Small intestine (tissue), 16 donors: ENCODE measurements around the gene MPC1L. TPM values are rescaled to one million over a fixed set of nuclear protein-coding genes. Genes with fewer than 3 reads are reported as not detected.
A peak's percentile ranks its signal among the peaks of the same experiment; 100 is the strongest.
"Not testable (repeated sequence)": the region's sequence is repeated elsewhere in the genome, so short reads cannot be mapped to it uniquely, and the experiment has no call there.

ENCODE experiments used
- DNase-seq, 2 donors: peaks; one replicate each; pipeline versions ENCODE4 v3.0.0 to v3.0.0-alpha.2; 2013
- FAIRE-seq: peaks from 2 replicates; lab custom pipeline; 2012; peaks lifted over from hg19 to GRCh38; lab: Jason Lieb, UNC
- H3K27ac ChIP-seq, 3 donors: one replicate each; pipeline ENCODE4 v1.5.1; 2013; ENCODE audit warnings: low read length in 2 of 3, mild to moderate bottlenecking in 2 of 3, control low read depth in 1 of 3, inconsistent platforms in 1 of 3, low read depth in 1 of 3, moderate library complexity in 1 of 3
- H3K27me3 ChIP-seq, 3 donors: one replicate each; pipeline ENCODE4 v1.6.1; 2013; ENCODE audit warnings: low read length in 3 of 3, inconsistent platforms in 1 of 3; ENCODE audit not compliant: control insufficient read depth in 3 of 3, insufficient read depth in 3 of 3
- H3K36me3 ChIP-seq, 3 donors: one replicate each; pipeline ENCODE4 v1.6.1; 2013; ENCODE audit warnings: low read length in 3 of 3, inconsistent platforms in 1 of 3, low read depth in 1 of 3, mild to moderate bottlenecking in 1 of 3, moderate library complexity in 1 of 3; ENCODE audit not compliant: control insufficient read depth in 3 of 3, insufficient read depth in 2 of 3
- H3K4me1 ChIP-seq, 3 donors: one replicate each; pipeline ENCODE4 v1.6.1; 2013; ENCODE audit warnings: low read length in 2 of 3, inconsistent platforms in 1 of 3, low read depth in 1 of 3, mild to moderate bottlenecking in 1 of 3, moderate library complexity in 1 of 3; ENCODE audit not compliant: control insufficient read depth in 3 of 3, insufficient read depth in 2 of 3
- H3K4me3 ChIP-seq, 3 donors: one replicate each; pipeline ENCODE4 v1.5.1; 2013; ENCODE audit warnings: low read length in 3 of 3, control low read depth in 1 of 3, inconsistent platforms in 1 of 3, low read depth in 1 of 3, mild to moderate bottlenecking in 1 of 3, moderate library complexity in 1 of 3
- H3K9me3 ChIP-seq, 2 donors: one replicate each; pipeline ENCODE4 v1.6.1; 2013; ENCODE audit warnings: low read depth in 1 of 2, low read length in 1 of 2; ENCODE audit not compliant: control insufficient read depth in 2 of 2, insufficient read depth in 1 of 2
- WGBS, 3 donors: extraction: QIAGEN DNeasy Blood & Tissue Kit; methylation state at CpG; one replicate each; pipeline ENCODE4 v1.1.7; 2013; 5-methylcytosine and 5-hydroxymethylcytosine counted together
- long read RNA-seq, 10 donors: transcript quantifications; one replicate each; lab custom pipeline, GENCODE V29; 2026
- polyA plus RNA-seq, 4 donors: library from polyadenylated mRNA; stranded (reverse) in 3 of 4; unstranded in 1 of 4; fragments of 200-250 nt in 3 of 4; fragments of 120-200 nt in 1 of 4; gene quantifications; one replicate each; pipeline versions ENCODE4 v1.2.1 to v1.2.3, GENCODE V29; 2013
- donor health status: healthy with polysubstance abuse.
- donor health status: control.
- donor health status: control.
- donor health status: Bipolar disorder and iron deficiency.
- donor health status: healthy.

MPC1L gene
- polyA plus RNA-seq, result not detected
- long read RNA-seq, donor 1, partial matches to known transcripts, result 0 of 1 reads
- long read RNA-seq, donor 1, other reads (novel, unspliced or antisense), result 0 of 1 reads
- long read RNA-seq, donor 2, result 0 reads
- long read RNA-seq, donor 3, result 0 reads
- long read RNA-seq, donor 4, result 0 reads
- long read RNA-seq, donor 5, result 0 reads
- long read RNA-seq, donor 6, result 0 reads
- long read RNA-seq, donor 7, result 0 reads
- long read RNA-seq, donor 8, result 0 reads
- long read RNA-seq, donor 9, result 0 reads
- long read RNA-seq, donor 10, result 0 reads

GRCh38 chrX:40623139-40623536, at the start of gene MPC1L:
Gene MPC1L (plus strand): TSS chrX:40623428. CDS start chrX:40623566, 138 bp downstream.
- Histone ChIP-seq H3K27me3 (no peaks in the 10 kb centered on the region), H3K4me1 (no peaks in the 10 kb centered on the region), H3K4me3 (no peak within 1 kb of the TSS), H3K27ac (no peak within 1 kb of the TSS), H3K36me3 (peaks cover 0 to under 1% (median 0%) of the 10 kb centered on the region in 3 donors), H3K9me3 (peaks cover 0 to 9% of the 10 kb centered on the region in 2 donors)
- DNase-seq (no peak), FAIRE-seq (no peak)
- 96 to 97% (median 96%) methylated on average over 36 to 38 of the region's 38 CpGs for WGBS, 3 donors

DNA sequence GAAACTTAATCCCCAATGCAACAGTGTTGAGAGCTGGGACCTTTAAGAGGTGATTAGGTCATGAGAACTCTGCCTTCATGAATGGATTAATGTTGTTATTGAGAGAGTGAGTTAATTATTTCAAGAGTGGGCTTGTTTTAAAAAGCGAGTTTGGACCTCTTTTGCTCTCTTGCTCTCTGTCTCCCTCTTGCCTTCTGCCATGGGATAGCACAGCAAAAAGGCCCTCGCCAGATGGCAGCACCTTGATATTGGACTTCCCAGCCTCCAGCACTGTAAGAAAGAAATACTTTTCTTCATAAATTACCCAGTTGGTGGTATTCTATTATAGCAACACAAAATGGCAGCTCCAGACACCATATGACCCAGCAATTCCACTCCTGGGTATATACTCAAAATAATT, 49.5 kb upstream of the MPC1L start:
- DNase-seq (peak in 1 of 2 donors; percentile 7), FAIRE-seq (no peak)
- WGBS, 3 donors, result 48 to 53% (median 51%) methylated on average over 2 of the region's 2 CpGs
- peaks cover 0 to 3% (median 0%) of the 10 kb centered on the region in 3 donors for H3K27me3 ChIP-seq
- H3K9me3 ChIP-seq, result no peaks in the 10 kb centered on the region
- H3K4me3 ChIP-seq, result no peak overlapping the region
- H3K27ac ChIP-seq, result no peak overlapping the region
- no peaks in the 10 kb centered on the region for H3K4me1 ChIP-seq
- no peaks in the 10 kb centered on the region for H3K36me3 ChIP-seq

- H3K36me3 ChIP-seq, H3K27ac ChIP-seq, H3K4me3 ChIP-seq, H3K27me3 ChIP-seq, FAIRE-seq, H3K9me3 ChIP-seq, H3K4me1 ChIP-seq: not testable (repeated sequence)
- WGBS, 3 donors, result 56 to 67% (median 63%) methylated on average over 2 of the region's 2 CpGs
- DNase-seq, result peak in 1 of 2 donors; percentile 7
These were observed 47.8 kb upstream of the MPC1L start for GRCh38 chrX:40575411-40575810.

GRCh38 chrX:40576291-40576690, 46.9 kb upstream of the MPC1L start:
- FAIRE-seq, result no peak
- WGBS, 3 donors, result 82 to 98% (median 87%) methylated on average over 3 of the region's 3 CpGs
- no peak for DNase-seq
- H3K36me3 ChIP-seq, result no peaks in the 10 kb centered on the region
- H3K4me1 ChIP-seq, result no peaks in the 10 kb centered on the region
- H3K4me3 ChIP-seq, result no peak overlapping the region
- H3K27me3 ChIP-seq, result no peaks in the 10 kb centered on the region
- H3K9me3 ChIP-seq, result no peaks in the 10 kb centered on the region
- H3K27ac ChIP-seq, result no peak overlapping the region

GRCh38 chrX:40578039-40578695, 45.1 kb upstream of the MPC1L start:
- FAIRE-seq (no peak), DNase-seq (no peak)
- 67 to 71% (median 70%) methylated on average over 7 of the region's 7 CpGs for WGBS, 3 donors
- H3K4me3 ChIP-seq, result no peak overlapping the region
- H3K4me1 ChIP-seq, result no peaks in the 10 kb centered on the region
- no peaks in the 10 kb centered on the region for H3K9me3 ChIP-seq
- H3K36me3 ChIP-seq, result no peaks in the 10 kb centered on the region
- H3K27me3 ChIP-seq, result no peaks in the 10 kb centered on the region
- no peak overlapping the region for H3K27ac ChIP-seq

GRCh38 chrX:40579141-40579540, 44.1 kb upstream of the MPC1L start:
- no peaks in the 10 kb centered on the region for H3K4me1 ChIP-seq
- no peaks in the 10 kb centered on the region for H3K27me3 ChIP-seq
- no peak overlapping the region for H3K4me3 ChIP-seq
- H3K27ac ChIP-seq, result no peak overlapping the region
- DNase-seq (no peak), FAIRE-seq (no peak)
- WGBS, 3 donors, result 60 to 72% (median 64%) methylated on average over 3 of the region's 3 CpGs
- H3K9me3 ChIP-seq, result no peaks in the 10 kb centered on the region
- H3K36me3 ChIP-seq, result no peaks in the 10 kb centered on the region

GRCh38 chrX:40579900-40580536, 43.2 kb upstream of the MPC1L start:
- Histone ChIP-seq H3K36me3 (no peaks in the 10 kb centered on the region), H3K27ac (peak overlapping the region; percentile 60 to 97 (median 95)), H3K4me3 (peak overlapping the region; percentile 52 to 89 (median 64)), H3K4me1 (no peaks in the 10 kb centered on the region), H3K9me3 (no peaks in the 10 kb centered on the region), H3K27me3 (no peaks in the 10 kb centered on the region)
- DNase-seq, result peak; percentile 47 to 53
- no peak for FAIRE-seq
- WGBS, 3 donors, result 10 to 32% (median 14%) methylated on average over 12 of the region's 12 CpGs

DNA sequence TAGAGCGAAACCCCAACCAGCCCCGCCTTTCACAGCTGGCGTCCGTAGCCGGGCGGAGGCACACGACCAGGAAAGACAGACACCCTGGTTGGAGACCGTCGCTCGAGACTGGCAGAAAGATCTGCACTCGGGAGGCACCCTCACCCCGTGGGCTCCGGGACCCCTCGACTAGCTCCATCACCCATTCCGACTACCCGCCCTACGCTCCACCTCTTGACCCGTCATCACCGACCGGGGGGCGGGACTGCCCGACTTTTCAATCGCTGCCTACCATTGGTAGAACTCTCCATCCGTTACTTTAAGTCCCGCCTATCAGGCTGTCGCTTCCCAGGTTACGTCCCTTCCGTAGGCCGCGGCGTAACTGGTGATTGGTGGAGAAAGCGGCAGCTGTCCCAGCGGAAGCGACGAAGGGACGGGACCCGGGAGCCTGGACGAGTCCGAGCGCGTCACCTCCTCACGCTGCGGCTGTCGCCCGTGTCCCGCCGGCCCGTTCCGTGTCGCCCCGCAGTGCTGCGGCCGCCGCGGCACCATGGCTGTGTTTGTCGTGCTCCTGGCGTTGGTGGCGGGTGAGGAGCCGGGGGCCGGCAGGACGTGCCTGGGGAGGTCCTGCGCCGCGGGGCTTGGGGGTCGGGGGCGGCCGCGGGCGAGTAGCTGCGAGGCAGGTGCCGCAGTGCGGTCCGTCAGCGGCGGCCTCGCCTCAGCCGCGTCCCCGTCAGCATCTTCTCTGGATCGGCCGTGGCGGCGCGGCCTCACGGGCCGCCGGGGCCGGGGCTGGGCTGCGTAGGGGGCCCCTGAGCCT, 42.5 kb upstream of the MPC1L start, which contains the start of gene ATP6AP2:
Gene ATP6AP2, plus strand, starts transcription at position 434 of the 799 bp plus-strand sequence. Its CDS starts 96 bp downstream, at position 530.
- FAIRE-seq, result peak; percentile 23
- H3K4me1 ChIP-seq, result no peaks in the 10 kb centered on the region
- peak; percentile 93 to 95 for DNase-seq
- H3K4me3 ChIP-seq, result peak within 1 kb of the TSS; percentile 53 to 89 (median 71)
- peak within 1 kb of the TSS; percentile 75 to 97 (median 95) for H3K27ac ChIP-seq
- no peaks in the 10 kb centered on the region for H3K27me3 ChIP-seq
- H3K36me3 ChIP-seq, result no peaks in the 10 kb centered on the region
- WGBS, 3 donors, result 1 to 30% (median 5%) methylated on average over 31 to 89 of the region's 89 CpGs
- no peaks in the 10 kb centered on the region for H3K9me3 ChIP-seq
